Right lobe of liver (tissue), 6 donors: ENCODE results near the gene GSG1. TPM values are rescaled to one million over a fixed set of nuclear protein-coding genes. Genes with fewer than 3 reads are reported as not detected.

Experiments
- ATAC-seq, 4 donors: fragments of 200-7000 bp; cut with Tn5 transposase; one replicate each; pipeline ENCODE4 v1.9.1; 2020; ENCODE audit warnings: mild to moderate bottlenecking in 4 of 4, moderate library complexity in 4 of 4
- DNase-seq, 3 donors: peaks; one replicate each; pipeline ENCODE4 v3.0.0-alpha.2; 2020
- H3K27ac ChIP-seq, 3 donors: fragments of 200-600 bp; one replicate each; pipeline ENCODE4 v1.8.0; 2022
- H3K27me3 ChIP-seq, 2 donors: fragments of 200-600 bp; one replicate each; pipeline ENCODE4 v1.8.0; 2022
- H3K36me3 ChIP-seq, 4 donors: fragments of 200-600 bp; sonication (generic) in 1 of 4; one replicate each; pipeline versions ENCODE4 v1.5.1 to v1.8.0; 2017 to 2022; ENCODE audit warnings: control low read depth in 1 of 4
- H3K4me1 ChIP-seq, 4 donors: fragments of 200-600 bp; sonication (generic) in 1 of 4; one replicate each; pipeline versions ENCODE4 v1.5.1 to v1.8.0; 2017 to 2022; ENCODE audit warnings: control low read depth in 1 of 4
- H3K4me3 ChIP-seq, 3 donors: fragments of 200-600 bp; one replicate each; pipeline ENCODE4 v1.8.0; 2022
- H3K9me3 ChIP-seq, 4 donors: fragments of 200-600 bp; sonication (generic) in 1 of 4; one replicate each; pipeline versions ENCODE4 v1.5.1 to v1.8.0; 2017 to 2022; ENCODE audit warnings: control low read depth in 1 of 4
- CTCF ChIP-seq, 4 donors: fragments of 200-600 bp in 3 of 4; fragments of 450-650 bp in 1 of 4; IDR thresholded peaks; one replicate each; pipeline versions ENCODE4 v1.5.1 to v1.8.0; 2016 to 2022; ENCODE audit warnings: antibody characterized with exemption in 4 of 4, mild to moderate bottlenecking in 2 of 4
- POLR2A ChIP-seq: fragments of 450-650 bp; IDR thresholded peaks from one replicate; pipeline ENCODE4 v1.6.1; 2017; ENCODE audit warnings: antibody characterized with exemption, mild to moderate bottlenecking
- WGBS: methylation state at CpG from one replicate; pipeline ENCODE4 v1.1.6; 2018; ENCODE audit warnings: low coverage, low lambda C conversion rate; ENCODE audit not compliant: insufficient coverage; ENCODE audit errors: missing lambda C conversion rate; 5-methylcytosine and 5-hydroxymethylcytosine counted together
- intact Hi-C, 2 donors: fragments of 100-400 bp; cut with DNase I; formaldehyde crosslinking; loops; one replicate each; pipeline versions ENCODE4 v1.11.2 to v1.14.1; 2022
- total RNA-seq, 6 experiments: library from RNA; depleted of rRNA in 2 of 6; stranded (reverse); fragments of >200 nt in 2 of 6; fragmentation: NEBNext Ultra II Directional in 3 of 6; extraction: Animal tissue kit (Norgen Biotek cat#: 25700) in 3 of 6; gene quantifications; one replicate each; pipeline versions ENCODE4 v1.1.0 to v1.2.4, GENCODE V29; 2016 to 2023
- donor health status: DM: no; HTN: yes; CAD: no.
- donor health status: DM: no; HTN: no; CAD: no.
- donor health status: DM: no; HTN: no; CAD: no.
- donor health status: DM: no; HTN: yes; CAD: no.
- donor health status: DM: no; HTN: yes; CAD: no.

Gene GSG1
- total RNA-seq, 6 experiments from 2014 or later, result not detected

- no peak for DNase-seq
- H3K36me3 ChIP-seq, result no peaks in the 10 kb centered on the region
- intact Hi-C loops, result no loop called here
- H3K4me3 ChIP-seq, result no peak overlapping the region
- no peak for TF ChIP-seq POLR2A
- no peaks in the 10 kb centered on the region for H3K9me3 ChIP-seq
- no peaks in the 10 kb centered on the region for H3K4me1 ChIP-seq
- WGBS, result 56% methylated on average over 2 of the region's 4 CpGs
- no peaks in the 10 kb centered on the region for H3K27me3 ChIP-seq
- no peak overlapping the region for H3K27ac ChIP-seq
- no peak for ATAC-seq
Observed at GRCh38 chr12:13133886-13134285, 30.4 kb upstream of the GSG1 start.

GRCh38 chr12:13130981-13131380 is 27.5 kb upstream of the GSG1 start:
- H3K27ac ChIP-seq, result no peak overlapping the region

GRCh38 chr12:13128291-13128965 is 25.0 kb upstream of the GSG1 start:
- Histone ChIP-seq H3K4me1 (no peaks in the 10 kb centered on the region), H3K9me3 (no peaks in the 10 kb centered on the region), H3K27me3 (no peaks in the 10 kb centered on the region), H3K36me3 (no peaks in the 10 kb centered on the region), H3K27ac (no peak overlapping the region), H3K4me3 (no peak overlapping the region)
- TF ChIP-seq CTCF (IDR thresholded peaks at IDR 0.05) (no peak), POLR2A (no peak)
- DNase-seq (no peak), ATAC-seq (no peak)
- intact Hi-C loops, result no loop called here
- WGBS, result 88% methylated on average over 5 of the region's 8 CpGs

More at GRCh38 chr12:13130981-13131380, 27.5 kb upstream of the GSG1 start:
- WGBS, result 48% methylated on average over 3 of the region's 3 CpGs
- DNase-seq (no peak), ATAC-seq (no peak)
- no peak overlapping the region for H3K4me3 ChIP-seq
- intact Hi-C loops, result no loop called here
- H3K27me3 ChIP-seq, result no peaks in the 10 kb centered on the region
- no peaks in the 10 kb centered on the region for H3K4me1 ChIP-seq
- H3K9me3 ChIP-seq, result no peaks in the 10 kb centered on the region
- TF ChIP-seq POLR2A (no peak), CTCF (IDR thresholded peaks at IDR 0.05) (no peak)
- no peaks in the 10 kb centered on the region for H3K36me3 ChIP-seq

GRCh38 chr12:13127444-13127843 is 24.0 kb upstream of the GSG1 start:
- ATAC-seq (no peak), DNase-seq (no peak)
- no peaks in the 10 kb centered on the region for H3K27me3 ChIP-seq
- H3K4me1 ChIP-seq, result no peaks in the 10 kb centered on the region
- no peaks in the 10 kb centered on the region for H3K36me3 ChIP-seq
- intact Hi-C loops, result no loop called here
- no peak overlapping the region for H3K4me3 ChIP-seq
- TF ChIP-seq CTCF (IDR thresholded peaks at IDR 0.05), result no peak
- TF ChIP-seq POLR2A, result no peak
- no peaks in the 10 kb centered on the region for H3K9me3 ChIP-seq
- no peak overlapping the region for H3K27ac ChIP-seq
- WGBS, result 58% methylated on average over 3 of the region's 5 CpGs

GRCh38 chr12:13126494-13126893 is 23.0 kb upstream of the GSG1 start:
- 69% methylated on average over 2 of the region's 3 CpGs for WGBS
- DNase-seq (no peak), ATAC-seq (no peak)
- H3K4me1 ChIP-seq, result no peaks in the 10 kb centered on the region
- H3K36me3 ChIP-seq, result no peaks in the 10 kb centered on the region
- H3K9me3 ChIP-seq, result no peaks in the 10 kb centered on the region
- H3K27me3 ChIP-seq, result no peaks in the 10 kb centered on the region
- TF ChIP-seq POLR2A (no peak), CTCF (IDR thresholded peaks at IDR 0.05) (no peak)
- intact Hi-C loops, result no loop called here
- no peak overlapping the region for H3K27ac ChIP-seq
- no peak overlapping the region for H3K4me3 ChIP-seq
